Measurements from ENCODE around the gene APLNR. TPM values are rescaled to one million over a fixed set of nuclear protein-coding genes. Genes with fewer than 3 reads are reported as not detected.

APLNR gene
- total and polyA plus RNA-seq, 2 donors (not counting 1 experiment from before 2014, with no cell fraction given), result not detected

DNA sequence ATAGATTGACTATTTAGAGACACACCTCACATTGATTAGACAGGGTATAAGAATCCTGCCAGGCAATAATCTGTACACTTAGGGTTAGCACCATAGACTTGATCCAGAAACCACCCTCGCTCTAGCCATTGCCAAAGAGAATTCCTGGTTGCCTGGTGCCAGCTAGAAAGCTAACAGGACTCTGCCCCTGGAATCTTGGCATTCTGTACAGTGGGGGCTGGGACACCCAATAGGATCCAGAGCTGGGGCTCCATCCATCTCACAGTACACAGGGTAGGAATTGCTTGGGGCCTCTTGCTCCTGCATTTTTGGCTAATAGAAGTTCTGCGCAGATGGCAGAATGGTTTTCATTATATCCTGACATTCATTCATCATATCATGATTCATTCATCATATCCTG is 3.0 kb upstream of the APLNR start:
- DNase-seq (no peak), ATAC-seq (ENCODE audit: low read depth) (no peak)
- Histone ChIP-seq H3K9ac (ENCODE audit: low read length) (no peak overlapping the region), H3K27ac (ENCODE audit: low read length in 2 of 2) (no peak overlapping the region), H3K27me3 (replicated peaks in 1 of 4; ENCODE audit: control extremely low read depth in 1 of 4, control insufficient read depth in 3 of 4, insufficient read depth in 4 of 4, low read length in 3 of 4) (peaks cover 0 to 21% (median 0%) of the 10 kb centered on the region in 4 experiments), H3K9me3 (ENCODE audit: control extremely low read depth in 1 of 3, control insufficient read depth in 2 of 3, insufficient read depth in 1 of 3, low read length in 2 of 3) (peaks cover 0 to 7% (median 0%) of the 10 kb centered on the region in 3 donors), H3K4me1 (ENCODE audit: control insufficient read depth in 2 of 2, insufficient read depth in 2 of 2, low read length in 2 of 2) (peaks cover 0 to 4% of the 10 kb centered on the region in 2 donors), H2AFZ (ENCODE audit: insufficient read depth, low read depth, low read length, poor library complexity, severe bottlenecking) (no peak overlapping the region), H3K4me2 (replicated peaks; ENCODE audit: low read depth, low read length, poor library complexity, severe bottlenecking) (no peak overlapping the region), H4K20me1 (ENCODE audit: control insufficient read depth, insufficient read depth, low read length, poor library complexity, severe bottlenecking) (no peaks in the 10 kb centered on the region), H3K4me3 (ENCODE audit: control extremely low read depth in 1 of 5, extremely low read depth in 1 of 5, insufficient read depth in 1 of 5, low read depth in 2 of 5, low read length in 4 of 5) (no peak overlapping the region), H3K36me3 (replicated peaks in 1 of 2; ENCODE audit: control extremely low read depth in 1 of 2, control insufficient read depth in 1 of 2, extremely low read depth in 1 of 2, insufficient read depth in 2 of 2, low read length in 1 of 2) (no peaks in the 10 kb centered on the region), H3K79me2 (ENCODE audit: control insufficient read depth, insufficient read depth, low read length) (no peaks in the 10 kb centered on the region)
- Mint-ChIP-seq H3K4me3 (no peak overlapping the region), H3K9me3 (ENCODE audit: insufficient read depth) (no peaks in the 10 kb centered on the region), H3K4me1 (peaks cover 5% of the 10 kb centered on the region), H3K27me3 (peaks cover 43% of the 10 kb centered on the region), H3K27ac (no peak overlapping the region)
- TF ChIP-seq EZH2 (IDR thresholded peaks at IDR 0.05; ENCODE audit: borderline replicate concordance, insufficient read depth, low read depth, low read length, poor library complexity, severe bottlenecking), result no peak
- TF ChIP-seq, protein P1, sequence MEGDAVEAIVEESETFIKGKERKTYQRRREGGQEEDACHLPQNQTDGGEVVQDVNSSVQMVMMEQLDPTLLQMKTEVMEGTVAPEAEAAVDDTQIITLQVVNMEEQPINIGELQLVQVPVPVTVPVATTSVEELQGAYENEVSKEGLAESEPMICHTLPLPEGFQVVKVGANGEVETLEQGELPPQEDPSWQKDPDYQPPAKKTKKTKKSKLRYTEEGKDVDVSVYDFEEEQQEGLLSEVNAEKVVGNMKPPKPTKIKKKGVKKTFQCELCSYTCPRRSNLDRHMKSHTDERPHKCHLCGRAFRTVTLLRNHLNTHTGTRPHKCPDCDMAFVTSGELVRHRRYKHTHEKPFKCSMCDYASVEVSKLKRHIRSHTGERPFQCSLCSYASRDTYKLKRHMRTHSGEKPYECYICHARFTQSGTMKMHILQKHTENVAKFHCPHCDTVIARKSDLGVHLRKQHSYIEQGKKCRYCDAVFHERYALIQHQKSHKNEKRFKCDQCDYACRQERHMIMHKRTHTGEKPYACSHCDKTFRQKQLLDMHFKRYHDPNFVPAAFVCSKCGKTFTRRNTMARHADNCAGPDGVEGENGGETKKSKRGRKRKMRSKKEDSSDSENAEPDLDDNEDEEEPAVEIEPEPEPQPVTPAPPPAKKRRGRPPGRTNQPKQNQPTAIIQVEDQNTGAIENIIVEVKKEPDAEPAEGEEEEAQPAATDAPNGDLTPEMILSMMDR (IDR thresholded peaks at IDR 0.05), result no peak
- 67% methylated on average over 1 of the region's 2 CpGs for WGBS (ENCODE audit: insufficient coverage)
- ChIA-PET CTCF (interaction anchor here (1.9 kb wide), 1 partner anchor 9 kb away, joined by 11 read pairs; no protein-coding TSS in a partner anchor), POLR2A (no interaction called here)
- intact Hi-C loops (cut with micrococcal nuclease), result no loop called here

DNA sequence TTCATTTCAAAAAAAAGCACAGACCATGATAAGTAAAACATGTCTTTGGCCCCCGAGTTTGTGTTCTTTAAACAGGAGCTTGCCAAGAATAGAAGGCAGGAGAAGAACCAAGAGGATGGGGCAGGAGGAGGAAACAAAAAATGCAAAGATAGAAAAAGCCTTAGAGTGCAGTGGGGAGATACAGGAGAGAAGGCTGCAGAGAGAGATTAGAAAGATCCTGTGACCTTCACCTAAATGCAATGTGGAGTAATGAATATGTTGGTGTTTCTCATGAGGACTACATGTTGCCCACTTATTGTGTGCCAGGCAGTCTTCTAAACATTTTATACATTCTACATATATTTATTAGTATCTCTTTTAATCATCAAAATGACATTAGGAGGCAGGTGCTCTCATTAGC is 2.3 kb upstream of the APLNR start:
- H3K27me3 ChIP-seq (replicated peaks in 1 of 4; ENCODE audit: control extremely low read depth in 1 of 4, control insufficient read depth in 3 of 4, insufficient read depth in 4 of 4, low read length in 3 of 4), result peaks cover 0 to 23% (median 0%) of the 10 kb centered on the region in 4 experiments
- Mint-ChIP-seq H3K27ac (no peak overlapping the region), H3K9me3 (ENCODE audit: insufficient read depth) (no peaks in the 10 kb centered on the region), H3K4me3 (no peak overlapping the region), H3K4me1 (no peaks in the 10 kb centered on the region), H3K27me3 (peaks cover 50% of the 10 kb centered on the region)
- H3K4me3 ChIP-seq (ENCODE audit: control extremely low read depth in 1 of 5, extremely low read depth in 1 of 5, insufficient read depth in 1 of 5, low read depth in 2 of 5, low read length in 4 of 5), result no peak overlapping the region
- H3K36me3 ChIP-seq (replicated peaks in 1 of 2; ENCODE audit: control extremely low read depth in 1 of 2, control insufficient read depth in 1 of 2, extremely low read depth in 1 of 2, insufficient read depth in 2 of 2, low read length in 1 of 2), result no peaks in the 10 kb centered on the region
- H3K79me2 ChIP-seq (ENCODE audit: control insufficient read depth, insufficient read depth, low read length), result no peaks in the 10 kb centered on the region
- ChIA-PET POLR2A (no interaction called here), CTCF (no interaction called here)
- 63% methylated on average over 1 of the region's 1 CpG for WGBS (ENCODE audit: insufficient coverage)
- H3K9me3 ChIP-seq (ENCODE audit: control extremely low read depth in 1 of 3, control insufficient read depth in 2 of 3, insufficient read depth in 1 of 3, low read length in 2 of 3), result peaks cover 0 to 4% (median 0%) of the 10 kb centered on the region in 3 donors
- no peak overlapping the region for H3K27ac ChIP-seq (ENCODE audit: low read length in 2 of 2)
- no peak overlapping the region for H2AFZ ChIP-seq (ENCODE audit: insufficient read depth, low read depth, low read length, poor library complexity, severe bottlenecking)
- H3K4me2 ChIP-seq (replicated peaks; ENCODE audit: low read depth, low read length, poor library complexity, severe bottlenecking), result no peak overlapping the region
- H3K9ac ChIP-seq (ENCODE audit: low read length), result no peak overlapping the region
- no peak for ATAC-seq (ENCODE audit: low read depth)
- intact Hi-C loops (cut with micrococcal nuclease), result no loop called here
- DNase-seq, result no peak
- H4K20me1 ChIP-seq (ENCODE audit: control insufficient read depth, insufficient read depth, low read length, poor library complexity, severe bottlenecking), result no peaks in the 10 kb centered on the region
- TF ChIP-seq EZH2 (IDR thresholded peaks at IDR 0.05; ENCODE audit: borderline replicate concordance, insufficient read depth, low read depth, low read length, poor library complexity, severe bottlenecking), result no peak
- TF ChIP-seq, protein P1 (IDR thresholded peaks at IDR 0.05), result no peak
- H3K4me1 ChIP-seq (ENCODE audit: control insufficient read depth in 2 of 2, insufficient read depth in 2 of 2, low read length in 2 of 2), result no peaks in the 10 kb centered on the region
